Neural crest cell (in vitro differentiated cells): ENCODE data around the gene CPSF4L. TPM values are rescaled to one million over a fixed set of nuclear protein-coding genes. Genes with fewer than 3 reads are reported as not detected.
A peak's percentile ranks its signal among the peaks of the same experiment; 100 is the strongest.
"Not testable (repeated sequence)": the region's sequence is repeated elsewhere in the genome, so short reads cannot be mapped to it uniquely, and the experiment has no call there.

Experiments
- DNase-seq: peaks from one replicate; pipeline ENCODE4 v3.0.0; 2021; ENCODE audit warnings: low read depth, mixed read lengths, low spot score
- H3K27ac Mint-ChIP-seq: one replicate; pipeline ENCODE4 v1.8.0; 2021; ENCODE audit warnings: mild to moderate bottlenecking, mixed read lengths; ENCODE audit not compliant: unreplicated experiment
- H3K27me3 Mint-ChIP-seq: 2 replicates; pipeline ENCODE4 v1.8.0; 2021; ENCODE audit warnings: low read depth, mild to moderate bottlenecking, mixed read lengths
- H3K36me3 Mint-ChIP-seq: 2 replicates; pipeline ENCODE4 v1.8.0; 2021; ENCODE audit warnings: low read depth, mild to moderate bottlenecking, mixed read lengths
- H3K4me1 Mint-ChIP-seq: 2 replicates; pipeline ENCODE4 v1.8.0; 2021; ENCODE audit warnings: mixed read lengths
- H3K4me3 Mint-ChIP-seq: one replicate; pipeline ENCODE4 v1.8.0; 2021; ENCODE audit warnings: mild to moderate bottlenecking, mixed read lengths
- H3K9me3 Mint-ChIP-seq: 2 replicates; pipeline ENCODE4 v1.8.0; 2021; ENCODE audit warnings: mixed read lengths
- CTCF ChIP-seq: fragments of 200-600 bp; sonication (generic); conservative IDR thresholded peaks from 2 replicates; pipeline ENCODE4 v1.5.0; 2021; ENCODE audit warnings: antibody characterized with exemption, mild to moderate bottlenecking
- total RNA-seq: library from RNA; stranded (reverse); gene quantifications from 2 replicates; pipeline ENCODE4 v1.2.1, GENCODE V29; 2021

Gene CPSF4L
- total RNA-seq, 1 donor from 2014 or later: not detected

GRCh38 chr17:73265646-73266640 lies 4.3 kb upstream of the CPSF4L start:
- TF ChIP-seq CTCF: no peak
- H3K4me3 Mint-ChIP-seq: no peak overlapping the region

GRCh38 chr17:73264448-73264847 lies 2.8 kb upstream of the CPSF4L start:
- H3K36me3 Mint-ChIP-seq, H3K4me3 Mint-ChIP-seq, DNase-seq, H3K9me3 Mint-ChIP-seq, H3K27ac Mint-ChIP-seq: not testable (repeated sequence)
- peaks cover 46% of the 10 kb centered on the region for H3K27me3 Mint-ChIP-seq
- H3K4me1 Mint-ChIP-seq: peaks cover 40% of the 10 kb centered on the region

More at GRCh38 chr17:73265646-73266640, 4.3 kb upstream of the CPSF4L start:
- Mint-ChIP-seq H3K27me3 (peaks cover 40% of the 10 kb centered on the region), H3K4me1 (peaks cover 38% of the 10 kb centered on the region), H3K36me3 (no peaks in the 10 kb centered on the region), H3K27ac (no peak overlapping the region), H3K9me3 (no peaks in the 10 kb centered on the region)
- no peak for DNase-seq

- peaks cover 38% of the 10 kb centered on the region for H3K4me1 Mint-ChIP-seq
- H3K4me3 Mint-ChIP-seq: peak overlapping the region; percentile 28
- no peak for TF ChIP-seq CTCF
- H3K27ac Mint-ChIP-seq: peak overlapping the region; percentile 95
- no peaks in the 10 kb centered on the region for H3K9me3 Mint-ChIP-seq
- DNase-seq: no peak
- peaks cover 51% of the 10 kb centered on the region for H3K27me3 Mint-ChIP-seq
- H3K36me3 Mint-ChIP-seq: no peaks in the 10 kb centered on the region
Measured at GRCh38 chr17:73262676-73263642, 1.3 kb upstream of the CPSF4L start.

- no peak for TF ChIP-seq CTCF
- peak; percentile 48 for DNase-seq
- Mint-ChIP-seq H3K36me3 (no peaks in the 10 kb centered on the region), H3K9me3 (no peaks in the 10 kb centered on the region), H3K4me1 (peaks cover 33% of the 10 kb centered on the region), H3K4me3 (peak overlapping the region; percentile 54), H3K27me3 (peaks cover 51% of the 10 kb centered on the region), H3K27ac (peak overlapping the region; percentile 95)
Measured at GRCh38 chr17:73261952-73262675, 434 bp upstream of the CPSF4L start.

GRCh38 chr17:73257516-73257915 lies 4.2 kb downstream of the CPSF4L start:
- no peak for TF ChIP-seq CTCF
- Mint-ChIP-seq H3K27me3 (peaks cover 36% of the 10 kb centered on the region), H3K36me3 (no peaks in the 10 kb centered on the region), H3K4me3 (no peak overlapping the region), H3K27ac (no peak overlapping the region), H3K4me1 (peaks cover 19% of the 10 kb centered on the region), H3K9me3 (no peaks in the 10 kb centered on the region)
- DNase-seq: no peak
